Frontal cortex (tissue), 4 donors: ENCODE measurements around the gene SAMSN1. TPM values are rescaled to one million over a fixed set of nuclear protein-coding genes. Genes with fewer than 3 reads are reported as not detected.

Experiments used
- DNase-seq, 2 donors: peaks; one replicate each; pipeline ENCODE4 v3.0.0; 2012; ENCODE audit warnings: low spot score in 2 of 2
- FAIRE-seq: peaks from 2 replicates; lab custom pipeline; 2012; peaks lifted over from hg19 to GRCh38; lab: Jason Lieb, UNC
- total RNA-seq: library from RNA; depleted of rRNA; stranded (reverse); fragments of >200 nt; gene quantifications from one replicate; pipeline ENCODE4 v1.2.3, GENCODE V29; 2014
- donor health status: control.
- donor health status: control.
- donor health status: control.

The SAMSN1 gene
- total RNA-seq = 3.3 TPM

DNA sequence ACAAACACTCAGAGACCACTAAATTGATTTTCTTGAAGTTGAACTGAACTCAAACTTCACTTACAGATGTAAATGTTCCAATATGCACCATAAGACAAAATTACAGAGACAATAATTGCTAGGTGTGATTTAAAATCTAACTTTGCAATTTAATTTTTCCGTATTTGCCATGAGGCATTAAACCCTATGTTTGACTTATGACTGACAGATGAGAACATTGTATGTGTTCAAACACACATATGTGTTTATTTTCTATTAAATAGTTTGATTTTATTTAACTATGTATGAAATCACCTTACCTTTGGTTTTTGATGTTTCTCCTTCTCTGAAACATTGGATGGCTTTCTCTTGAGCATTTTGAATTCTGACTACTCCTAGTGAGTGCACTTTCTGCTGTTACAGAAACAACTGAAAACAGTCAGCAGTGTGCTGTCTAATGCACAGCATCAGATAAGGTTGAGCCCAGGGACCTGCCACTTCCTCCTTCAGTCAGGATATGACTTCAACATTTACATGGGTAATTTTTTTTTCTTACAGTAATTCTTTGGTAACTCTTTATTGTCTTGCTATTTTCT lies at the start of gene SAMSN1:
TSS of gene SAMSN1 (minus strand) at position 410 of the 575 bp plus-strand sequence. CDS start at position 356, 54 bp downstream.
- DNase-seq (no peak), FAIRE-seq (no peak)

GRCh38 chr21:14595449-14595848 lies 49.3 kb upstream of the SAMSN1 start:
- FAIRE-seq (no peak), DNase-seq (no peak)

GRCh38 chr21:14594967-14595366 lies 48.9 kb upstream of the SAMSN1 start:
- DNase-seq (no peak), FAIRE-seq (no peak)

- no peak for DNase-seq
- FAIRE-seq = no peak
Measured at GRCh38 chr21:14593230-14593629, 47.1 kb upstream of the SAMSN1 start.

- DNase-seq (no peak), FAIRE-seq (no peak)
Measured at GRCh38 chr21:14592296-14593000, 46.3 kb upstream of the SAMSN1 start.

DNA sequence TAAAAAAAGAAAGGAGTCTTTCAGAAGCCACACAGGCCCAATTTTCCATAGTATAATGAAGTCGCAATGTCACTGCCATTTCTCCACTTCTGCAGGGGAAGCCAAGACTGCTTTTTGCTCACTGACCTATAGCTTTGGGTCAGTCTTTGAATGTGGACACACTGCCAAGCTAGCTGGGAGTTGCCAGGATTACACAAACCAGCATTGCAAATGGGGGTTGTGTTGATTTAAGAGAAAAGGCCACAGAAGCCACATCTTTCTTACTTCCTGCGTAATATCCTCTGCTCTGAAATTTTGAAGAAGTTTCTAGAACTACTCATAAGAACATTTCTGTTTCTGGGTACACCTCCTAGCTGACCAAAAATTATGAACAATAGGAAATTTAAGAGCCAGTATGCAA lies 45.8 kb upstream of the SAMSN1 start:
- FAIRE-seq (no peak), DNase-seq (no peak)

DNA sequence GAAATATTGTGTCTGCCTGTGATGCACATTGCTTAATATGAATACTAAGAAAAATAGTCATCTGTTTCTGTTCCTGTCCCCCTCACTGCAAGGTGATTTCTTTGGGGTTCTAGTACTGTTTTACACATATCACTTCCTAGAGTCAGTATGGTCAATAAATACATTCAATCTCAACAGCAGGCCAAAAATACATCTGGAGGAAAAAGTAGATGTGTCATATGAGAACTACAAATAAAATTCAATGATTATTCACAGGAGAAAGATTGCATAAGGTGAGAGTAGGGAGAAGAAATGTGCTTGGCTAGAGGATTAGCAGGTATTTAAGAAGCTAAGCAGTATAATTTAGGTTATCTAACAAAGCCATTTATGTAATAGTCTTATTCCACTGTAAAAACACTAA lies 45.3 kb upstream of the SAMSN1 start:
- FAIRE-seq = no peak
- no peak for DNase-seq

- no peak for DNase-seq
- no peak for FAIRE-seq
Measured at GRCh38 chr21:14589855-14590563, 43.9 kb upstream of the SAMSN1 start.

DNA sequence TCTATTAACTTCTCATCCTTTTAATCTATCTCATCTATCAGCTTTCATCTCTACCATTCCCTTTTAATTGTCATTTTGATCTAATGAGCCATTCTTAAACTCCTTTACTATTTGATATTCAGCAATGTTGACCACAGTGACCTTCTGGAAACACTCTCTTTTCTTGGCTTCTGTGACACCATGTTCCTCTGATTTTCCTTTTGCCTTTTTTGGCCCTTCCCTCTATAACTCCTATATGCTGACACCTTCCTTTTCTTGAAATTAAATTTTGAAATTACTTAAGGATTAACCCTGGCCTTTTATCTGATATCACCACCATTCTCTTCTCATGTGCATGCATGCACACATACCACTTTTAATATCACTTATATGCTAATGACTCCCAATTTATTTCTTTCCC lies 41.2 kb upstream of the SAMSN1 start:
- DNase-seq = no peak
- FAIRE-seq = no peak

GRCh38 chr21:14585122-14585521 lies 39.0 kb upstream of the SAMSN1 start:
- FAIRE-seq (no peak), DNase-seq (no peak)

- DNase-seq (no peak), FAIRE-seq (no peak)
Measured at GRCh38 chr21:14584357-14585095, 38.4 kb upstream of the SAMSN1 start.

DNA sequence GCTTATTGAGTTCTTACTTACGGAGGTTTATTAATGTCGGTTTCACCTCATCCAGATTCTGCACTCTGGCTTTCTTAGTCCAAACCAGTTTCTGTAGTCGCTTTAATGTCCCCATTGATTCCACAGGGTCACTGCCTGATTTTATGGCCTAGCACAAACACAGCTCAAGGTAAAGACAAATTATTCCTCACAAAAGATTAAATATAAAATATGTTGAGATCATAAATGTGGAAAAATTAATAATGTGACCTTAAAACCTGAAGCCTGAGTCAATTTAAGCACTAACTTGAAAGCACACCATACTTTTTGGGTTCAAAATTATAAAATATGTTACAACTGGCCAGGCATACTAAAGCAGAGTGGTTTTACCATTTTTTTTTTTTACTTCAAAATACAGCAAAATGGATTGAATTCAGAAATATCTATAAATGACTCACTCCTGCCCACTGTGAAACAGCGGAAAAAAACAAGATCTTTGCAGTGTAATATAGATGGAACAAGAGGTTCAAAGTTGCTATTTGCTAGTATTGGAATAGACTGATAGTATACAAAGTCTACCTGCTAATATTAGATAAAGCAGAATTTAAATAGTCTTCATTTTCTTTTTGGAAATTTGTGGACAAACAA lies 37.6 kb upstream of the SAMSN1 start:
- DNase-seq = no peak
- FAIRE-seq = no peak

DNA sequence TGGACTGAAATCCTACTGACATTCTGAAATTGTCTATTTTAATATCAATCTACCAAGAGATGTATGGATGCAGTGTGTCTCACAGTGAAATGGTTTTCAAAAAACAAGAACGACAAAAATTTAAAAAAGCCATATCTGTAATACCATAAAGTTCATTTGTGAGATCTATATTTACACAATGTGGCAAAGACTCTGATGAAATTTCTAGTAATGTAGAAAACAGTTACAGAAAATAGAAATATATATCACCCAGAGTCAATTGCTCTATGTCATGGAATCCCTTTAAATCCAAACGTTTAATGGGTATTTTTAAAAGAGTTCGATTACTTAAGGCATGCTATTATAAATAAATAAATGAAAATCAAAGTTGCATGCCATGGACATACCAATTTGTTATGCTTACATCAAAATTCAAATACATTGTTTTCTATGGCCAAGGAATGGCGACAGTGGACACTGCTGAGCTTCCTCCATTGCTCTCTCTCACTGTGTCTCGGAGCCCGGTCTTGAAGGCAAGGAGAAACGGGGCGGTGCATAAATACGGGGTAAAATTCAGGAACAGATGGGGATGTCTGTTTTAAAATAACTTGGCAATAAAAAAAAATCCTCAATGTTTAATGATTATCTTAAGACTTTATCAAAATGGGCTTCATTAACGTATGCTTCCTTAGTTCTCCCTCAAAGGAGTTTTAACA lies 37.0 kb upstream of the SAMSN1 start:
- FAIRE-seq = no peak
- no peak for DNase-seq

GRCh38 chr21:14581902-14582457 lies 35.9 kb upstream of the SAMSN1 start:
- no peak for DNase-seq
- no peak for FAIRE-seq

DNA sequence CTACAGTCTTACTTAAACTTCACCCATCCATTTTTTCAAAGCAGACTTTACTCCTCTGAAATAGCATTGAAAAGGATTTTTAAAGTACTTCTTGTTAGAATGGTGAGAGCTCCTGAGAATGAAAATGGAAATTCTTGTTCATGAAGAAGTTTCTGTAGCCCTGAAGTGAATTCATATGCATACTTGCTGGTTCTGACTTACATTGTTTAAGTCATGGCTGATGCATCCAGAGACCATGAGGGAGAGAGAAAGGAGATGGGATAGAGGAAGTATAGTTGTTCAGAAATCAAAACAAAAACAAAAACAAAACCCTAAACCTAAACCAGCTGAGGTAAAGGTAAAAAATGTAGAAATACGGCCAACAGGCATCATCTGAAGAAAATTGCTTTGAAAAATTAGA lies 27.1 kb upstream of the SAMSN1 start:
- DNase-seq (no peak), FAIRE-seq (no peak)

GRCh38 chr21:14572204-14572780 lies 26.2 kb upstream of the SAMSN1 start:
- DNase-seq (no peak), FAIRE-seq (no peak)

DNA sequence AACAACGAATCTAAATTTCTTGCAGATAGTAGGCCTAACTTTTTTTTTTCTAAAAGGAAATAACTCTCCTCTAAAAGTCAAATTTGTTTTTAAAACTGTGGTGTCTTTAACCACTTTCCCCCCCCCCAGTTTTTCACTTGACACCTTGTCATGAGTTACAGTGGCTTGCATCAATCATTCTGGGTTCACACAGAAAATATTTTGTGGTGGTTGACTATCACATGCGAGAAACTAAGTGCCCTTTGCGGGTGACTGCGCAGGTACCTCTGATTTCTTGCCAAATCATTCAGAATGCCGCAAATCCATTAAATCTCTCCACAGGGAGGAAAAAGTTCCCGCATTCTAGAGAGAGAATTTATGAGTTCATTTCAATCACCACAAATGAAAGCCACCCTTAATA lies 23.8 kb upstream of the SAMSN1 start:
- no peak for FAIRE-seq
- DNase-seq = no peak

- DNase-seq (no peak), FAIRE-seq (no peak)
Measured at GRCh38 chr21:14569026-14569621, 23.0 kb upstream of the SAMSN1 start.
